ENCODE results near the gene STK31. TPM values are rescaled to one million over a fixed set of nuclear protein-coding genes. Genes with fewer than 3 reads are reported as not detected.

STK31 gene
- total RNA-seq, 2 donors from 2014 or later: 1.4 to 1.6 TPM

DNA sequence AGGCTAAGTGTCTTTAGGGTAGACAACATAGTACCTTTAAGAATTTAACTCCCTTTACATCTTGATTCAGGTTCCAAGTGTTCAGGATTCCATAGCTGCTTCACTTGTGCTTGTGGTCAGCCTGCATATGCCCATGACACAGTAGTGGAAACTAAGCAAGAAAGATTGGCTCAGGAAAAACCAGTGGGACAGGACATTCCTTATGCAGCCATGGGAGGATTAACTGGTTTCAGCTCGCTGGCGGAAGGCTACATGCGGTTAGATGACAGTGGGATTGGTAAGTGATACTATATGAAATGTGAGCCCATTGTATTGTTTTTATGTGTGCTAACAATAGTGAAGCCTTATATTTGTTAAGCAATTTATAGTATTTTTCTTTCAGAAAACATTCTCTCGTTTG, 18.7 kb upstream of the STK31 start:
- Histone ChIP-seq H3K4me1 (ENCODE audit: control insufficient read depth, insufficient read depth, low read length) (no peaks in the 10 kb centered on the region), H3K36me3 (ENCODE audit: control insufficient read depth, insufficient read depth, low read length) (no peaks in the 10 kb centered on the region), H3K27me3 (ENCODE audit: control insufficient read depth, insufficient read depth, low read length, poor library complexity, severe bottlenecking) (no peaks in the 10 kb centered on the region), H3K9me3 (ENCODE audit: control insufficient read depth, low read length) (no peaks in the 10 kb centered on the region), H3K9ac (ENCODE audit: extremely low read depth, low read length, poor library complexity, severe bottlenecking) (no peak overlapping the region), H3K4me3 (ENCODE audit: low read length) (no peak overlapping the region), H3K27ac (ENCODE audit: low read depth, low read length) (no peak overlapping the region)
- Mint-ChIP-seq H3K27ac (no peak overlapping the region), H3K4me1 (no peaks in the 10 kb centered on the region), H3K4me3 (no peak overlapping the region), H3K27me3 (ENCODE audit: insufficient read depth) (no peaks in the 10 kb centered on the region), H3K9me3 (peaks cover 10% of the 10 kb centered on the region), H3K36me3 (ENCODE audit: low read depth) (peaks cover 61% of the 10 kb centered on the region)
- 97 to 100% methylated on average over 3 of the region's 4 CpGs for WGBS, 2 experiments (ENCODE audit: insufficient coverage in 1 of 2, insufficient read length in 1 of 2)
- TF ChIP-seq CTCF (conservative IDR thresholded peaks at IDR 0.05): no peak
- DNase-seq: no peak

DNA sequence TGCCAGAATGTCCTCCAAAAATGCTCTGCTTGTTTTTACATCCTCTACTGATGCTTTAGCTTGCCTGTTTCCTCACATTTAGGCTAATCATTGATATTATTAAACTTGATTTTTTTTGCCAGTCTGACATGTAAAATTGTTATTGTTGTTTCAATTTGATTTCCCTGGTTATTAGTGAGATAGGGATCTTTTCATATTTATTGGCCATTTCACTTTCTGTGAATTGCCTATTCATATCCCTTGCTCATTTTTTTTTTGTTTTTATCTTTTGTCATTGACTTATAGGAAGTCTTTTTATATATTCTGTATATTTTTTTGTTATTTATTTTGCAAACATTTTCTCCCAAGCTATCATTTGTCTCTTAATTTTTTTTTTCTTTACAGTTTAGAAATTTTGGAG, 16.8 kb upstream of the STK31 start:
- no peaks in the 10 kb centered on the region for H3K27me3 Mint-ChIP-seq (ENCODE audit: insufficient read depth)
- no peak overlapping the region for H3K4me3 ChIP-seq (ENCODE audit: low read length)
- peaks cover 11% of the 10 kb centered on the region for H3K4me1 Mint-ChIP-seq
- peaks cover 55% of the 10 kb centered on the region for H3K36me3 Mint-ChIP-seq (ENCODE audit: low read depth)
- H3K27ac Mint-ChIP-seq: no peak overlapping the region
- H3K9me3 ChIP-seq (ENCODE audit: control insufficient read depth, low read length): no peaks in the 10 kb centered on the region
- TF ChIP-seq CTCF (conservative IDR thresholded peaks at IDR 0.05): no peak
- DNase-seq: no peak
- H3K4me3 Mint-ChIP-seq: no peak overlapping the region
- no peak overlapping the region for H3K9ac ChIP-seq (ENCODE audit: extremely low read depth, low read length, poor library complexity, severe bottlenecking)
- no peak overlapping the region for H3K27ac ChIP-seq (ENCODE audit: low read depth, low read length)
- no peaks in the 10 kb centered on the region for H3K27me3 ChIP-seq (ENCODE audit: control insufficient read depth, insufficient read depth, low read length, poor library complexity, severe bottlenecking)
- H3K4me1 ChIP-seq (ENCODE audit: control insufficient read depth, insufficient read depth, low read length): peaks cover 3% of the 10 kb centered on the region
- no peaks in the 10 kb centered on the region for H3K36me3 ChIP-seq (ENCODE audit: control insufficient read depth, insufficient read depth, low read length)
- peaks cover 10% of the 10 kb centered on the region for H3K9me3 Mint-ChIP-seq

GRCh38 chr7:23696916-23697441, 13.0 kb upstream of the STK31 start:
- peaks cover 11% of the 10 kb centered on the region for H3K4me1 Mint-ChIP-seq
- no peaks in the 10 kb centered on the region for H3K9me3 ChIP-seq (ENCODE audit: control insufficient read depth, low read length)
- H3K4me1 ChIP-seq (ENCODE audit: control insufficient read depth, insufficient read depth, low read length): peaks cover 3% of the 10 kb centered on the region
- peak; percentile 94 for DNase-seq
- no peaks in the 10 kb centered on the region for H3K27me3 ChIP-seq (ENCODE audit: control insufficient read depth, insufficient read depth, low read length, poor library complexity, severe bottlenecking)
- H3K27me3 Mint-ChIP-seq (ENCODE audit: insufficient read depth): no peaks in the 10 kb centered on the region
- 8 to 20% methylated on average over 2 to 5 of the region's 7 CpGs for WGBS, 2 experiments (ENCODE audit: insufficient coverage in 1 of 2, insufficient read length in 1 of 2)
- TF ChIP-seq CTCF (conservative IDR thresholded peaks at IDR 0.05): peak; percentile 96
- H3K4me3 ChIP-seq (ENCODE audit: low read length): no peak overlapping the region
- H3K36me3 ChIP-seq (ENCODE audit: control insufficient read depth, insufficient read depth, low read length): no peaks in the 10 kb centered on the region
- peaks cover 10% of the 10 kb centered on the region for H3K9me3 Mint-ChIP-seq
- no peak overlapping the region for H3K9ac ChIP-seq (ENCODE audit: extremely low read depth, low read length, poor library complexity, severe bottlenecking)
- peaks cover 55% of the 10 kb centered on the region for H3K36me3 Mint-ChIP-seq (ENCODE audit: low read depth)
- no peak overlapping the region for H3K27ac Mint-ChIP-seq
- H3K4me3 Mint-ChIP-seq: no peak overlapping the region
- no peak overlapping the region for H3K27ac ChIP-seq (ENCODE audit: low read depth, low read length)
